GM23338 (cell line): Measurements from ENCODE around the gene DNAH6. TPM values are rescaled to one million over a fixed set of nuclear protein-coding genes. Genes with fewer than 3 reads are reported as not detected.

Source experiments
- ATAC-seq: fragments of 200-7000 bp; cut with Tn5 transposase; 3 replicates; pipeline ENCODE4 v1.9.1; 2020
- DNase-seq: peaks from one replicate; pipeline ENCODE4 v3.0.0-alpha.2; 2015; ENCODE audit warnings: low spot score
- H2AFZ ChIP-seq: fragments of 200-600 bp; sonication (generic); 2 replicates; pipeline ENCODE4 v1.8.0; 2016; ENCODE audit warnings: antibody characterized with exemption, mild to moderate bottlenecking, moderate library complexity
- H3F3A ChIP-seq: fragments of 200-600 bp; sonication (generic); replicated peaks from 2 replicates; pipeline ENCODE4 v1.8.0; 2017; ENCODE audit warnings: antibody characterized with exemption, mixed run types, low read depth
- H3K27ac ChIP-seq: fragments of 200-600 bp; sonication (generic); 2 replicates; pipeline ENCODE4 v1.6.1; 2016; ENCODE audit warnings: low read depth
- H3K27me3 ChIP-seq: fragments of 200-600 bp; sonication (generic); 2 replicates; pipeline ENCODE4 v1.8.0; 2016; ENCODE audit warnings: mild to moderate bottlenecking, mixed run types, moderate library complexity; ENCODE audit not compliant: insufficient read depth
- H3K36me3 ChIP-seq: fragments of 200-600 bp; sonication (generic); 2 replicates; pipeline ENCODE4 v1.8.0; 2016; ENCODE audit warnings: mild to moderate bottlenecking; ENCODE audit not compliant: insufficient read depth
- H3K4me1 ChIP-seq: fragments of 200-600 bp; sonication (generic); 2 replicates; pipeline ENCODE4 v1.8.0; 2016; ENCODE audit warnings: mild to moderate bottlenecking, moderate library complexity; ENCODE audit not compliant: insufficient read depth
- H3K4me2 ChIP-seq: fragments of 200-600 bp; sonication (generic); 2 replicates; pipeline ENCODE4 v1.7.1; 2017; ENCODE audit warnings: mixed run types
- H3K4me3 ChIP-seq: fragments of 200-600 bp; sonication (generic); 2 replicates; pipeline ENCODE4 v1.6.1; 2016; ENCODE audit warnings: mixed run types
- H3K79me2 ChIP-seq: fragments of 200-600 bp; sonication (generic); replicated peaks from 2 replicates; pipeline ENCODE4 v1.8.0; 2017; ENCODE audit warnings: mild to moderate bottlenecking; ENCODE audit not compliant: insufficient read depth
- H3K9me2 ChIP-seq: fragments of 200-600 bp; sonication (generic); 2 replicates; pipeline ENCODE4 v1.8.0; 2017; ENCODE audit not compliant: insufficient read depth
- H4K20me1 ChIP-seq: fragments of 200-600 bp; sonication (generic); replicated peaks from 2 replicates; pipeline ENCODE4 v1.8.0; 2017; ENCODE audit warnings: mild to moderate bottlenecking; ENCODE audit not compliant: insufficient read depth
- H3K27ac Mint-ChIP-seq: 2 replicates; pipeline ENCODE4 v1.8.0; 2020; ENCODE audit warnings: inconsistent platforms, mild to moderate bottlenecking, moderate library complexity, mixed read lengths
- H3K27me3 Mint-ChIP-seq: 3 replicates; pipeline ENCODE4 v1.8.0; 2022; ENCODE audit warnings: low read depth, mild to moderate bottlenecking, moderate library complexity, mixed read lengths, inconsistent platforms; ENCODE audit not compliant: insufficient read depth, poor library complexity
- H3K36me3 Mint-ChIP-seq: 3 replicates; pipeline ENCODE4 v1.8.0; 2021; ENCODE audit warnings: low read depth, mild to moderate bottlenecking, inconsistent platforms, moderate library complexity, mixed read lengths
- H3K4me1 Mint-ChIP-seq: 3 replicates; pipeline ENCODE4 v1.8.0; 2020; ENCODE audit warnings: mild to moderate bottlenecking, inconsistent platforms, mixed read lengths
- H3K4me3 Mint-ChIP-seq: 3 replicates; pipeline ENCODE4 v1.8.0; 2021; ENCODE audit warnings: moderate library complexity, mild to moderate bottlenecking, inconsistent platforms, mixed read lengths
- H3K9me3 Mint-ChIP-seq: 3 replicates; pipeline ENCODE4 v1.8.0; 2020; ENCODE audit warnings: moderate library complexity, mild to moderate bottlenecking, inconsistent platforms, mixed read lengths
- ETS1 ChIP-seq: IDR thresholded peaks from 2 replicates; pipeline ENCODE4 v1.6.1; 2016; ENCODE audit warnings: antibody characterized with exemption
- EZH2 ChIP-seq: fragments of 200-600 bp; sonication (generic); IDR thresholded peaks from one replicate; pipeline ENCODE4 v1.8.0; 2017; ENCODE audit warnings: antibody characterized with exemption, mild to moderate bottlenecking, low read depth; ENCODE audit not compliant: unreplicated experiment
- JUNB ChIP-seq: IDR thresholded peaks from one replicate; pipeline ENCODE4 v1.6.1; 2016; ENCODE audit warnings: antibody characterized with exemption; ENCODE audit not compliant: unreplicated experiment
- NANOG ChIP-seq: IDR thresholded peaks from 2 replicates; pipeline ENCODE4 v1.6.1; 2016; ENCODE audit warnings: antibody characterized with exemption, borderline replicate concordance
- POLR2AphosphoS5 ChIP-seq: IDR thresholded peaks from 2 replicates; pipeline ENCODE4 v1.6.1; 2016; ENCODE audit warnings: antibody characterized with exemption, low read depth
- REST ChIP-seq: IDR thresholded peaks from one replicate; pipeline ENCODE4 v1.6.1; 2018; ENCODE audit warnings: antibody characterized with exemption; ENCODE audit not compliant: unreplicated experiment
- STAT1 ChIP-seq: IDR thresholded peaks from one replicate; pipeline ENCODE4 v1.6.1; 2016; ENCODE audit warnings: antibody characterized with exemption; ENCODE audit not compliant: unreplicated experiment
- ZNF114 ChIP-seq: fragments of 250-450 bp; sonication (Bioruptor Pico); IDR thresholded peaks from 2 replicates; pipeline ENCODE4 v1.5.0; 2020; ENCODE audit warnings: mild to moderate bottlenecking, moderate library complexity
- ZNF331 ChIP-seq: fragments of 250-450 bp; sonication (Bioruptor Pico); IDR thresholded peaks from 2 replicates; pipeline ENCODE4 v1.5.0; 2020; ENCODE audit warnings: low read depth, mild to moderate bottlenecking, moderate library complexity
- ZNF462 ChIP-seq: fragments of 250-450 bp; sonication (Bioruptor Pico); IDR thresholded peaks from 2 replicates; pipeline ENCODE4 v1.5.0; 2020; ENCODE audit warnings: mild to moderate bottlenecking, moderate library complexity
- polyA plus RNA-seq: library from polyadenylated mRNA; unstranded; fragments of >200 nt; fragmentation: Nextera tagmentation; extraction: Ambion mirVana; gene quantifications from 2 replicates; pipeline ENCODE4 v1.2.1, GENCODE V29; 2016
- total RNA-seq: library from RNA; depleted of rRNA; stranded (reverse); fragments of >200 nt; shearing (Covaris generic); gene quantifications from 2 replicates; pipeline ENCODE4 v1.2.3, GENCODE V29; 2014

The DNAH6 gene
- total and polyA plus RNA-seq, 2 experiments from 2014 or later, result 0.27 to 0.31 TPM

GRCh38 chr2:84732897-84733778, 216.8 kb downstream of the DNAH6 start:
- Histone ChIP-seq H3K36me3 (no peaks in the 10 kb centered on the region), H3F3A (no peaks in the 10 kb centered on the region), H3K79me2 (no peaks in the 10 kb centered on the region), H2AFZ (no peak overlapping the region), H3K9me2 (no peaks in the 10 kb centered on the region), H3K4me2 (no peak overlapping the region), H4K20me1 (no peaks in the 10 kb centered on the region), H3K27ac (no peak overlapping the region), H3K4me1 (no peaks in the 10 kb centered on the region), H3K27me3 (no peaks in the 10 kb centered on the region), H3K4me3 (no peak overlapping the region)
- Mint-ChIP-seq H3K9me3 (no peaks in the 10 kb centered on the region; the same call in 2 of the 3 replicates), H3K4me3 (no peak overlapping the region), H3K36me3 (no peaks in the 10 kb centered on the region), H3K27me3 (no peaks in the 10 kb centered on the region), H3K4me1 (no peaks in the 10 kb centered on the region), H3K27ac (no peak overlapping the region)
- ATAC-seq, result no peak
- TF ChIP-seq POLR2AphosphoS5 (no peak), STAT1 (no peak), NANOG (no peak)
- no peak for DNase-seq

DNA sequence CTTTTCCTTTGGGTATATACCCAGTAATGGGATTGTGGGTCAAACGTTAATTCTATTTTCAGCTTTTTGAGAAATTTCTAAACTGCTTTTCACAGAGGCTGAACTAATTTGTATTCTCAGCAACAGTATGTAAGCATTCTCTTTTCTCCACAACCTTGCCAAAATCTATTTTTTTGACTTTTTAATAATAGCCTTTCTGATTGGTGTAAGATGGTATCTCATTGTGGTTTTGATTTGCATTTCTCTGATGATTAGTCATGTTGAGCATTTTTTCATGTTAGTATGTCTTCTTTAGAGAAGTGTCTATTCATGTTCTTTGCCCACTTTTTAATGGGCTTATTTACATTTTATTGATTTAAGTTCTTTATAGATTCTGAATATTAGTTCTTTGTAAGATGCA, 219.1 kb downstream of the DNAH6 start:
- no peaks in the 10 kb centered on the region for H3K9me2 ChIP-seq
- H3K4me1 ChIP-seq, result no peaks in the 10 kb centered on the region
- Mint-ChIP-seq H3K27ac (no peak overlapping the region), H3K36me3 (no peaks in the 10 kb centered on the region), H3K4me3 (no peak overlapping the region), H3K4me1 (no peaks in the 10 kb centered on the region), H3K27me3 (no peaks in the 10 kb centered on the region), H3K9me3 (no peaks in the 10 kb centered on the region; the same call in 2 of the 3 replicates)
- no peak overlapping the region for H3K27ac ChIP-seq
- no peaks in the 10 kb centered on the region for H3K79me2 ChIP-seq
- DNase-seq (no peak), ATAC-seq (no peak)
- H3F3A ChIP-seq, result no peaks in the 10 kb centered on the region
- H2AFZ ChIP-seq, result no peak overlapping the region
- H3K36me3 ChIP-seq, result no peaks in the 10 kb centered on the region
- H3K27me3 ChIP-seq, result no peaks in the 10 kb centered on the region
- no peak overlapping the region for H3K4me3 ChIP-seq
- H4K20me1 ChIP-seq, result no peaks in the 10 kb centered on the region
- H3K4me2 ChIP-seq, result no peak overlapping the region
- TF ChIP-seq EZH2 (no peak), JUNB (no peak), ZNF462 (no peak), NANOG (no peak), ZNF331 (CRISPR knock-in tag) (no peak), POLR2AphosphoS5 (no peak), ETS1 (no peak), ZNF114 (CRISPR knock-in tag) (no peak), REST (no peak), STAT1 (no peak)
